Subcutaneous adipose tissue (tissue), 4 donors: ENCODE measurements around the gene IFNGR1. TPM values are rescaled to one million over a fixed set of nuclear protein-coding genes. Genes with fewer than 3 reads are reported as not detected.

Source experiments
- total RNA-seq, 4 donors: library from RNA; depleted of rRNA; stranded (reverse); fragments of >200 nt; gene quantifications; one replicate each; pipeline ENCODE4 v1.1.0, GENCODE V29; 2016
- TF ChIP-seq, protein P1 (sequence below): fragments of 450-650 bp; IDR thresholded peaks from one replicate; pipeline ENCODE4 v1.5.1; 2016; ENCODE audit warnings: low read depth, mild to moderate bottlenecking, control low read depth, antibody characterized with exemption, moderate library complexity

IFNGR1 gene
- total RNA-seq, 4 donors from 2014 or later = 174 to 297 (median 208) TPM

DNA sequence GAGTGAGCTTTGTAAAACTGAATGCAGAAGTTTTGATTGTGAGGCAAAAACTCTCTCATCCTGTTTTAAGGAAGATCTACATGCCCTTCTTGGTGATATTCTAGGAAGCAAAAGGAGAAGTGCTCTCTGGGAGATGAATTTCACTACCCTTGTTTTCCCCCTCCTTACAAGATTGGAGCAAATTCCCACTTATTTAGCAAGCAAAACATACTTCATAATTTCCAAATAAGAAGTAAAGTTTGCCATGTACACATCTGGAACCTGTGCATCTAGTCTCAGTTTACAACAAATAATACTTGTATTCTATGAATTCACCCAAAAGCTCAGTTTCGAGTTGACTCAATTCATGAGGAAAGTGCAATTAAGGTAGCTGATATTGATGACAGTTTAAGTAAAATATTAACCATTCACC, 27.6 kb upstream of the IFNGR1 start:
- TF ChIP-seq, protein P1, sequence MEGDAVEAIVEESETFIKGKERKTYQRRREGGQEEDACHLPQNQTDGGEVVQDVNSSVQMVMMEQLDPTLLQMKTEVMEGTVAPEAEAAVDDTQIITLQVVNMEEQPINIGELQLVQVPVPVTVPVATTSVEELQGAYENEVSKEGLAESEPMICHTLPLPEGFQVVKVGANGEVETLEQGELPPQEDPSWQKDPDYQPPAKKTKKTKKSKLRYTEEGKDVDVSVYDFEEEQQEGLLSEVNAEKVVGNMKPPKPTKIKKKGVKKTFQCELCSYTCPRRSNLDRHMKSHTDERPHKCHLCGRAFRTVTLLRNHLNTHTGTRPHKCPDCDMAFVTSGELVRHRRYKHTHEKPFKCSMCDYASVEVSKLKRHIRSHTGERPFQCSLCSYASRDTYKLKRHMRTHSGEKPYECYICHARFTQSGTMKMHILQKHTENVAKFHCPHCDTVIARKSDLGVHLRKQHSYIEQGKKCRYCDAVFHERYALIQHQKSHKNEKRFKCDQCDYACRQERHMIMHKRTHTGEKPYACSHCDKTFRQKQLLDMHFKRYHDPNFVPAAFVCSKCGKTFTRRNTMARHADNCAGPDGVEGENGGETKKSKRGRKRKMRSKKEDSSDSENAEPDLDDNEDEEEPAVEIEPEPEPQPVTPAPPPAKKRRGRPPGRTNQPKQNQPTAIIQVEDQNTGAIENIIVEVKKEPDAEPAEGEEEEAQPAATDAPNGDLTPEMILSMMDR = no peak

DNA sequence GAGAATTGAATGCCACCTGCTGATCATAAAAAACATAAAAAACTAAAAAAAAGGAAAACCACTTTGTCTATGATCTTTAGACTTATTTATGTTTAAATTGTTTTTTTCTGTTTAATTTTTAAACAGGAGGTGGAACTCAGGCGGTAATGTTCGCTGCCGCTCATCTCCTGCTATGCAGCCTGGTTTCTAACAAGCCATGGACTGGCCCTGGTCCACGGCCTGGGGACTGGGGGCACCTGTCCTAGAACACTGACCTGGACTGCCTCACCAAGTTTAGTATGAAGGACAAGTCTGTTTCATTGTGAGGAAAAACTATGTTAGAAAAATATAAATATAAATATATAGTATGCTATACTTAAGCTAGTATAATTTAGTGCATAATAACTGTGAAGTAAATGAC, 27.0 kb upstream of the IFNGR1 start:
- TF ChIP-seq, protein P1 = no peak

DNA sequence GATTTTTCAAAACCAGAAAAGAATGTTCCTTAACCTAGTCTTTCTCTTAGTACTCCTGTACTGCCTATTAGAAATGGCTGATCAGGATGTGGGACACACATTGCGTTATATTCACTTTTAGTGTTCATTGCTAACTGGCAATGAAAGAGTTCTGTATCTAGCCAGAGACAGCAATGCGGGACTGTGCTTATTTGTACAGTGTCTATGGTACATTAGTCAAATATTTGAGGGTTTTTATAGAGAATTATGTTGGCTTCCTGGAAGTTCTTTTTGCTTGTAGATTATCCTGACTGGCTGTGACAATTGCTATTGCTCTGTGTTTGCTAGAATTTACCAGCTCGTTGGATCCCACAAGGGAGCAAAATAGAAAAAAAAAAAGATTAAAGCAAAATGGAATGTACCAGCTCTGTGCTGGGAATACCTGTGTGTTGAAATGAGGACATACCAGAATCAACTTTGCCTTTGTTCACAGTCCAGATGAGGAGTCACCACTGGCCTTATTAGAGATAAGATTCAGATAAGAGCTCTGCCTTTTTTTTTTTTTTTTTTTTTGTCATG, 22.4 kb upstream of the IFNGR1 start:
- TF ChIP-seq, protein P1 = no peak

DNA sequence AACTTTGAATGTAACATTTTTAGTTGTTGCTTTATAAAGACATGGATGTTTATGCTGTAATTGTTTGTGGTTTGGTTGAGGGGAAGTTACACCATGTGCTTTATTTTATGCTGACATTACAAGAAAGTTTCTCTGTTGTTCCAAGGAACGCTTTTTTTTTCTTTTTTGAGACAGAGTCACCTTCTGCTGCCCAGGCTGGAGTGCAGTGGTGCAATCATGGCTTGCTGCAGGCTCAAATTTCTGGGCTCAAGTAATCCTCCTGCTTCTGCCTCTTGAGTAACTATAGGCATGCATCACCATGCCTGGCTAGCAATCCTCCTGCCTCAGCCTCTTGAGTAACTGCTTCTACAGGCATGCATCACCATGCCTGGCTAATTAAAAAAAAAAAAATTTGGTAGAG, 21.0 kb upstream of the IFNGR1 start:
- TF ChIP-seq, protein P1 = no peak

DNA sequence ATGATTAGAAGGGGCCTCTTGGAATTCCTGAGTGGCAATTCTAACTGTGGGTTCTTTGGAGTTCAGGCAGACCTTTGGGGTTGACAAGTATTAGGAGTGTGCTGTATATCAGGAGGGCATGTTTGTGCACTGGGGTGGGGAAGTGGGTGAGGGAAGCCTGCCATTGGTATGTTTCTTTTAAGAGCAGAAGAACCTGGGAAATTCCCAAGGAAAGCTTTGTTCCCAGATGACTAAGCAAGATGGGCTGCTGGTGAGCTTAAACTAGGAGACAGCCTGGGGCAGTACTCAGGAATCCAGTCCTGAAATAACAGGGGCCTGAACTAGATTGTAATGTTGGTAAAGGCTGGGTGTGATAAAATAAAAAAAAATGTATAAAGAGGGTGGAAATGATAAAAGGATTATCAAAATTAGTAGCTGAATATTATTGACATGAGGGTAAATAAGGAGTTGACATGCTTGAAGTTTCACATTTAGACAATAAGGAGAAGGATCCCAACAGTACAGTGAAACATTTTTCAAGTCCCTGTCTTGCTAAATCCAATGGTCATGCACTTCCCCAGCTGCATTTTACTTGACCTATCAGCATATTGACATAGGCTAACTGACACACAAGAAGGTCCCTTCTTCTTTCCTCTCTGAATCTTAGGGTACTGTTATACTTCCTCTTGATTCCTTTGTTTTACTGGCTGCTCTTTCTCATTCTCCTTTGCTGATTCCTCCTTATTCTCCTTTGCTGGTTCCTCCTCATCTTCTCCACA, 18.4 kb upstream of the IFNGR1 start:
- TF ChIP-seq, protein P1 = no peak

DNA sequence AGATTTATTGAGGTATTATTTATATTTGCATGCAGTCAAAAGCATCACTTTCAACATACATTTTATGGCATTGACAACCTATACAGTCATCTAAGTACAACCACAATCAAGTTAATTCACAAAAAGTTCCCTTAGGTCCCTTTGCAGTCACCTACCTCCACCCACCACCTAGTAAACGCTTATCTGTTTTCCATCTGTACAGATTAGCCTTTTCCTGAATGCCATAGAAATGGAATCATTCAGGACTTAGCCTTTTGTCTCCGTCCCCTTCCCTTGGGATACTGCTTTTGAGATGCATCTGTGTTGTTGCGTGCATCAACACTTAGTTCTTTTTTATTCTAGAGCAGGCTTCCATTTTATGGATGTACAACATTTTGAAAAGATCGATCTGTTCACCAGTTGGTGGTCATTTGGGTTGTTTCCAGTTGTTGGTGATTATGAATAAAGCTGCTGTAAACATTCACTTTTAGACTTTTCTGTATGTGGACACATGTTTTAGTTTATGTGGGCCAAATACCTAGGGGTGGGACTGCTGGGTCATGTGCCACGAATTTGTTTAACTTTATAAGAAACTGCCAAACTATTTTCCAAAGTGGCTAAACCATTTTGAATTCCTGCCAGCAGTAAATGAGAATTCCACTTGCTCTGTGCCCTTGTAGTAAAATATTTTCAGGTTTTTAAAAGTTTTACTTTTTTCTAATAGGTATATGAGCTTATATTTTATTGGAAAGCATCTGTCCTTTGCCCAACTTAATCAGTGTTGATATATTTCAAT, 17.6 kb upstream of the IFNGR1 start:
- TF ChIP-seq, protein P1 = no peak

DNA sequence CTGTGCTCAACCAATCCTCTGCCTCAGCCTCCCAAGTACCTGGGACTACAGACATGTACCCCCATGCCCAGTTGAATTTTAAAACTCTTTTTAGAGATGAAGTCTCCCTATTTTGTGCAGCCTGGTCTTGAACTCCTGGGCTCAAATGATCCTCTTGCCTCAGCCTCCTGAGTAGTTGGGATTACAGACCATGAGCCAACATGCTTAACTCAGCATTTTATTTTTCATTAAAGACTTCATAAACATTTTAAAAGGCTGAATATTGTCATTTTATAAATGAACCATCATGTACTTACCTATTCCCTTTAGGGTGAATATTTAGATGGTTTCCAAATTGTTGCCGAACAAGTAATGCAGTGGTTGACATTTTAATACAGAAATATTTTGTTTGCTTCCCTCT, 16.5 kb upstream of the IFNGR1 start:
- TF ChIP-seq, protein P1 = no peak
